T follicular helper cell (primary cell): ENCODE data around the gene PIGN.
"Not testable (repeated sequence)": the region's sequence is repeated elsewhere in the genome, so short reads cannot be mapped to it uniquely, and the experiment has no call there.

Experiments
- DNase-seq: peaks from one replicate; pipeline ENCODE4 v3.0.0-alpha.2; 2020; ENCODE audit warnings: low read depth

The PIGN gene

DNA sequence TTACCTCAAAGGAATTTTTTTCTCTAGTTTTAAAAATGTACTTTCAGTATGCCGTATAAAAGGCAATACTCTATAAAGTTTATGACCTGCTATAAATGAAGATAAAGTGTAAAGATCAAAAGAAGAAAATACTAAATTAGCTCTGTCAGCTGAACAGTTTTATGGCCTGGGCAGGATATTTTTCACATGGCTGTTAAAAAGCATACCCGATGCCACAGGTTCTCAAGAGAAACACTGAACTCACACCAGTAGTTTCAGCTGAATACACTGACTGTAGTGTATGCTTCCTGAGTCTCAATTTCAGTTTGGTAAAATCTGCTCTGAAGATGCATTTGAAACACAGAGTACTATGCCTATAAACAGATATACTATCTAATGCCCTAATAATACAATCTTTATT lies 126.0 kb downstream of the PIGN start:
- DNase-seq: no peak

DNA sequence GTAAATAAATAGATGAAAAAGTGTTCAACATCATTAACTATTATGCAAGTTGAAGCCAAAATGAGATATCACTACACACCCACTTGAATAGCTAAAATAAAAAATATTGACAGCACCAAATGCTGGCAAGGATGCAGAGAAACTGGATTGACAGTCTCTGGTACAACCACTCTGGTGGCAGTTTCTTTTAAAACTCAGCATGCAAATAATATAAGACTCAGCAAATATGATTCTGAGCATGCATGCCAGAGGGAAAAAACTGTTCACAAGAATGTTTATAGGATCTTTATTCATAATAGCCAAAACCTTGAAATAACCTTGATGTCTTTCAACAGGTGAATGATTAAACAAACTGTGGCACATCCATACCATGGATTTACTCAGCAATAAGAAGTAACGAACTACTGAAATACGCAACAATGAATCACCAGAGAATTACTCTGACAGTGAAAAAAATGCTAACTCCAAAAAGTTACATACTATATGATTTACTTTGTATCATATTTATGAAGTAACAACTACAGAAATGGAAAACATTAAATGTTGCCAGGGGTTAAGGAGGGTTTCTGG lies 131.8 kb downstream of the PIGN start:
- DNase-seq: no peak

DNA sequence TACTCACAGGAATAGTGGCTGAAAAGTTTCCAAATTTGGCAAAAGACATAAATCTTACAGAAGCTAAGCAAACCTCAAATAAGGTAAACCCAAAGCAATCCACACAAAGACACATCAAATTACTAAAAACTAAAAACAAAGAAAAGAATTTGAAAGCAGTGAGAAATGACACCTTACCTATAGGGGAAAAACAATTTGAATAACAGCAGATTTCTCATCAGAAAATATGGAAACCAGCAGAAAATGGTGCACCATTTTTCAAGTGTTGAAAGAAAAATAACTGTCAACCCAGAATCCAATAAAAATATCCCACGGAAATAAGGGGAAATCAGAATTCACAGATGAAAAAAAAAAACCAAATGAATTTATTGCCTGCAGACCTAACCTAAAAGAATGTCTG lies 138.6 kb downstream of the PIGN start:
- no peak for DNase-seq

DNA sequence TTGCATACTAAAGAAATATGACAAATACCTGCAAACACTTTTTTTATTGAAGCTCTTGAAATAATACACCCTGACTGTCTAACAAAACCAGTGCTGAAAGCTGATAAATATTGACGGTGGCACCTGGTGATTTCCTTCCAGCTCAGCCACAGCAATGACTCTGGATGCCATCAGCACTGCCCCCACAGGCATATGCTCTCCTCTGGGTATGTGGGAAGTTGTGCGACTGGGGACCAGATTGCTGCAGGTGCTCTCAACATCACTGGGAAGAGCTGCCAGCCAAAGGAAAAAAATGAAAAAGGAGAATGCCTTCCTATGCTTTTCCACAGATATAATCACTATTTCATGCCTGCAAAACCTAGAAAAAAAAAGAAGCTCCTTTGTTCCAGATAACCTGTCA lies 141.5 kb downstream of the PIGN start:
- DNase-seq: no peak

DNA sequence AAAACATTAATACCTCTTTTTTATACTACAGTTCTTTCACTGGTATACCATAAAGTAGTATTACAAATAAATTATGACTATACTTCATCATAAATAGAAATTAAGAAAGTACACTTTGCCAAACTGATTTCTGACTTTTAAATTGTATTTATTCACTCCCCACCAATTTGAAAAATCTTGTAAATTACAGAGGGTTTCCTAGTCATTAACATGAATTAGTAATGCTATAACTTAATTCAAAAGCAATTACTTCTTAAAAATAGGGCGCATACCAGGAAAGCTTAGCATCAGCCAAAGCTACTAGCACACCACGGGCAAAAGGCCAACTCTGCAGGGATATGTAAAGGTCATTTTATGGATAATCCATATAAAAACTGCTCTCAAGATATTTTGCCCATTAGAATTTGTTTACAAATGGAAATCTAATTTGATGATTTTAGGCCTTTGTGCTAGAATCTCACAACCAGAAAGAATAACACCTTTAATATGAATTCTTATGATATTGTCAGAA lies 142.3 kb downstream of the PIGN start:
- DNase-seq: no peak

DNA sequence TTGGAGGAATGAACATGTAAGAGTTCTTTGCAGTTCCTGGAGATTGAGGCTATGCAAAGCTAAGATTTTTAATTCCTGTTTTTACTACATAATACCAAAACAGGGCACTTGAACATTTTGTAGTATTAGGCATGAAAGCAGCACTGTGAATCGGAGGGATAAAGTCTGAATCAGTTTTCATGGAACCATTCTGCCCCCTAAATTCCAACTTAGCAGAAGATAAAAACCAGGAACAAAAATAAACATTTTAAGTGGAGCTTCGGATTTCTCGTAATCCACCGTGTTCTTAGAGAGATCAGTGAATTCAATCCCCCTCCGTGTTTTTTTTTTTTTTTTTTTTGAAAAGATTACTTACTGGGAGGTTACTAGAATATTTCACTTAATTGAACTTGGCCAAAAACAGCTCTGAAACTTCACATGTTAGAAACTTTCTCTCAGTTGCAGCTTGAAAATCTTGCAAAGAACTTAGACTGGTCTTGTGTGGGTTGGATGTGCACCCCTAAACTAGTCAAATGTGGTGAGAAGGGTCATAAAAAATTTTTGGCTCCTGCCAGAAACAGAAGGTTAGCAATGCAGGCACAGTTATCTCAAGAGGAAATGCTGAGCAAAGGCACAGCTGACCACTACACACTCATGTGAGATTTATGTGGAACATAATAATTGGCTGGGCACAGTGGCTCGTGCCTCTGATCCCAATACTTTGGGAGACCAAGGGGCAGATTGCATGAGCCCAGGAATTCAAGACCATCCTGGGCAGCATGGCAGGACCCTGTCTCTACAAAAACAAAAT lies 148.7 kb downstream of the PIGN start:
- DNase-seq: no peak

DNA sequence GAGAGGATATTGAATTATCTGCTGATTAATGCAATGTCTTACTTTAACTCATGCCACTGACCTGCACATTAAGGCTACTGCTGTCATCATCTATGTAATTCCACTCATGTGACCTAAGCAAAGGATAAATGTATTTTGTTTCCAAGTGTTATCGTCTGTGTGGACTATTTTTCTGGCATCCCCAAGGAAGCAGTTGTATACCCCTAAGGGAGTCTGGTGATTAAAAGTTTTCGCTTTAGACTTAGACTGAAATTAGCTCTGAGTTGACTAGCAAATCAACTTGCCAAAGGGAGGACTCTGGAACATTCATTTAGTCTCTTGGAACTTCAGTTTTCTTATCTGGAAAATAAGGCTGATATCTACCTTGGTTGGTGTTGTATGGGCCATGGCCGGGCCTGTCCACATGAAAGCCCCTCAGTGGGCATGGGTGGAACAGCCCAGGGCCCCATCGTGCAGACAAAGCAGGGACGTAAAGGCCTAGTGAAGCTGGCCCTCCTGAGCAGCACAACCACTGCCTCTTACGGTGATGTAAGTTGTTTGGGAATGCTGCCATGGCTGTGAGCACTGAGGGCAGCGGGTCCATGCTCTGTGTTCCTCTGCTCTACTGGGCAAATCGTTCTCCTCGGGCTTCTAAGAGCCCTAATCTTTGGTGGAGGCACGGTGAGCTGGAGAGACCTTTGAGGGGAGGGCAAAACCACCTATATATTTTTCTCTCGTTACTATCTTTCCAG lies 149.7 kb downstream of the PIGN start:
- no peak for DNase-seq

DNA sequence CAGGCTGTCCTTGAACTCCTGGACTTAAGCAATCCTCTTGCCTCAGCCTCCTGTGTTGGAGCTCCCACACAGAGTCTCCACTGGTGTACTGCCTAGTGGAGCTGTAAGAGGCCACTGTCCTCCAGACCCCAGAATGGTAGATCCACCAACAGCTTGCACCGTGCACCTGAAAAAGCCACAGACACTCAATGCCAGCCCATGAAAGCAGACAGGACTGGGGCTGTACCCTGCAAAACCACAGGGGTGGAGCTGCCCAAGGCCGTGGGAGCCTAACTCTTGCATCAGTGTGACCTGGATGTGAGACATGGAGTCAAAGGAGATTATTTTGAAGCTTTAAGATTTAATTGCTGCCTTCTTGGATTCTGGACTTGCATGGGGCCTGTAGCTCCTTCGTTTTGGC lies 152.6 kb downstream of the PIGN start:
- DNase-seq: not testable (repeated sequence)

DNA sequence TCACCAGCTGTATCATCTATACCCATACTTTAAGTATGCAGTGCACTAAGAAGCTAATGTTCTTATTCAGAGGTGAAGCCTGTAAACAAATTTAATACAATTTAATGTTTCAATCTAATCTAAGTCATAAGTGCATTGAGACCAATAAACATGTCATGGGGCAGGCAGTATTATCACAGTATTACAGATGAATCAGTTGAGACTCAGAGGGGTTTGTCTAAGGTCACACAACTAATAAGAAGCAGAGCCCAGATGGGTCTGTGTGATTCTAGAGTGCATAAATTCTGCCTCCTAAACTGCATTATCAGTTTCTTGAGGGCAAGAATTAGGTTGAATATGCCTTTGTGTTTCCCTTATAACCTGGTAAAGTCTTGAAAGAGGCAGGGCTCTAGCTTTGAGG lies 153.1 kb downstream of the PIGN start:
- DNase-seq: no peak

DNA sequence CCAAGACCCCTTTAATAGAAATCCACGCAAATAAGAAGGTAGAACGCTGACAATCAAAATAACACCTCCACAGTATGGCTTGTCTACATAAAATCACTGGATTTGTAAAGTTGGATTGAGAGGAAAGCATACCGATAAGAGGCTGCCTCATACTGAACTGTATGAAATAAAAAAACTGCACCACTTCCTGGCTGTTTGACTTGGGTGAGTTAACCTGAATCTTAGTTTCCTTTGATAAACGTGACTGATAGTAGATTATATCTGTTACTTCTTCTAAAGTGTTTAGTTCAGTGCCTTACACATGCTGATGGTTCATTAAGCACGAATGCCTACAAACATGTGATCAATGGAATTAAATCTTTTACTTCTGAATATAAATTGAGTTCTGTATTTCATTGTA lies 153.6 kb downstream of the PIGN start:
- no peak for DNase-seq

DNA sequence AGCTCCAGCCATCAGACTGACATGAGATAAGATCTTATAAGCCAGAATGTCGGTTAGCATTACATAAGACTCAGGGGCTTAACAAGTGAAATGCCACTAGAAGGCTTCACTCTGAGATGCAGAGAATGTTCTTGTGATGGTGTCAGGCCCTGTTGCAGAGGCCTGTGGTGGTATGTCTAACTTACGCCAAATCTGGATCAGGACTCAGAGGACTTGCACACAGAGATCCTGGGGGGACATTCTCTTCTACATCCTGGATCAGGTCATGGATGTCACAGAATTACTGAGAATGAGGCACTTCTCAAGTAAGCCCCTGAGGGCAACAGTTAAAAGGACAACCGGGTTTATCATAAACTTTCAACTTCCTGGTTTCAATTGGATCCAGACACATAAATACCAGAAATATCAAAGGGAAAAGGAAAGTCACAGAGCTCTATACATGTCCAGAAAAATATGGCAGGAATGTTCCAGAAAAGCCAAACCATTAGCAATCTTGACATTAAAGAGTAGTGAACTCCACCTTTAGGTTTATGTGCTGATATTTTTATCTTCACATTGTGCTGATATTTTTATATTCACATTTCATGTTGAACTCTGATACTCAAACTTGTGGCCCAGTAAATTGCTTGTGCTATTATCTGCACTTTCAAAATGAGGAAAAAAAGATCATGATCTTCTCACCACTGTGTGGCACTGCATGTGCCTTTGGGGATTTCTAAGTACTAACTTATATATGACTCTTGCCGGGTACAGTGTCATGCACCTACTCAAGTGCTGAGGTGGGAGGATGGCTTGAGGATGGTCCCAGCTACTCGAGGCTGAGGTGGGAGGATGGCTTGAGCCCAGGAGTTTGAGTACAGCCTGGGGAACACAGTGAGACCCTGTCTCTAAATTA lies 156.5 kb downstream of the PIGN start:
- DNase-seq: no peak

DNA sequence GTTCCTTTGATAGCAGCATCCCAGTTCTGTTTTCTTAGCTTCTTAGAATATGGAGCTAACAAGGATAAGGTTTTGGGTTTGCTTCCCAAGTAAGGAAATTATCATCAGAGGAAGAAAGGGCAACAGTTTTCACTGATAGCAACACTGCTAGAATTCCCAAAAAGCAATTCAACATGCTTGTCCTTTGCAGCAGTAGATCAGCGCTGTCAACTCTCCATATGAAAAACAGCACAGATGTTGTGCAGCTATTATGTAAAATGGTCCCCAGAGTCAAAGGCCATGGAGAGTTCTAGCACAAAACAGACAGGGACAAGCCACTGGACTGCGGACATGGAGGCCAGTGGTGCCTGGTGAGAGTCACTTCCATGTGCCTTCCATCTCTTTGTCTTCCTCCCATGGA lies 158.1 kb downstream of the PIGN start:
- no peak for DNase-seq

DNA sequence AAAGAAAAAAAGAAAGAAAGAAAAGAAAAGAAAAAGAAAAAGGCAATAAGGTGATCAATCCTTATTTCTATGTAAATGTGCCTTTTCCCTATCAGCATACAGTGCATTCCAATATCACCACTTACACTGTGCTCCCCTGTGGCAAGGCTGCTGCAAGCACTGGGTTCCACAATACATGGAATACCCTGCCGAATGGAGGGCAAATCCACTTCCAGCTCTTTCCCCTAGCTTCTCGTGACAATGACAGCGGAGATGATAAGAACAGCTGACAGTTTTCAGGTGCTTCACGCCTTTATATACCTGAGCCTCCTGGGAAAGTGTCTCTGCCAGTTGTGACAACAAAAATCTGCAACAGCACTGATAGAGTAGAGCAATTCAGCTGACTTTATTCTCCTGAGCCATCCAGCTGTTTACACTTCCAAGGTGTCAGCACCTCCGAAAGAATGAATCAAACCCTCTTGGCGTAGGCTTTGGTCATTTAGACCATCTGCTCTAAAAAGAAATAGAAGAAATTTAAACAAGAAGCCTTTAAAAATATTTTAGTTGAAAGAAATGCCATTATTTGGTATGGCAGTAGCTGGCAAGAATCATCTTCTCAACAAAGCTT lies 158.8 kb downstream of the PIGN start:
- DNase-seq: no peak

DNA sequence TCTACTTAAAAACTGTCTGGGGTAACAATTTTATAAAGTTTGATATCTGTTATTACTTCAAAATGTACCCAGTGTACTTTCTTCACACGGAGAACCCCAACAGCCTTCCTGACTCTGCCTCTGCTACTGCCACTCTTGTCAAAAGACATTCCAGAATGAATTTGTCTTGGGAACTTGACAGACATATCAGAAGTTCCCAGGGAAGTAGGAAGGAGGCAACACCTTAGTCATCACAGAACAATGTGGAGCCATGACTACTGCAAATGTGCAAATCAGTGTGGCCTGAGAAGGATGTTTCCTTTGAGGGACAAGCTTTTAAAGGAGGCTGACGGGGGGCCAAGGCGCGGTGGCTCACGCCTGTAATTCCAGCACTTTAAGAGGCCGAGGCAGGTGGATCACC lies 160.3 kb downstream of the PIGN start:
- DNase-seq: no peak

DNA sequence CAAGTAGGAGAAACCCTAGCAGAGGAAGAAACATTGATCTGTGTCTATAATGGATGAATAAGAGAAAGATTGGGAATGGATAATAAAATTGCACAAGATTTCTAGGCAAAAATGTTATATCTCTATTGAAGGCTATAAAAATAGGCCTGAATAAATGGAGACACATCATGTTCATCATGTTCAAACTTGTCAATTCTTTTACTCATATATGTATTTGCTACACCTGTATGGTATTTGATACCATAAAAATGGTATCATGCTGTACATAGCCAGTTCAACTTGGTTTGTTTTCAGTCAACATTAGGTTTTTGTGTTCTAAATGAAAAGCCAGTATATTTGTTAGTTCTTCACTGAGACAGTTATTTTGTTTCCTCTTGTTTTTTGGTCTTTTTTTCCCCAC lies 161.9 kb downstream of the PIGN start:
- DNase-seq: no peak

DNA sequence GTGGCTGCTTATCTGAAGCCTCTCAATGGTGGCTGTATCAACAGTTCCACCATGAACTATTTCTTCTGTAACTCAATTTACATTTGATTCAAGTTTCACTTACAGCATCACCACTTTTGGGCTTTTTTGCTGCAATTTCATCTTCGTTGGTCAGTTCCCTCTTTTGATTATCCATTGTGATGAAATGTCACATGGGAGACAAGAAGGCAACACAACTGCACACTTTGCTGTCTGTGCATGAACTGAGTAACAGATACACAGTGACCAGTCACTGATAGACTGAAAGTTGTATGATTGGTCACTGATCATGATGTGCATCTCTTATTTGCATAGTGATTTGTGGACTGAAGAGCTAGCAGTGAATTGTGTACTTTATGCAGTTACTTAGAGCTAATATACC lies 163.3 kb downstream of the PIGN start:
- DNase-seq: no peak

DNA sequence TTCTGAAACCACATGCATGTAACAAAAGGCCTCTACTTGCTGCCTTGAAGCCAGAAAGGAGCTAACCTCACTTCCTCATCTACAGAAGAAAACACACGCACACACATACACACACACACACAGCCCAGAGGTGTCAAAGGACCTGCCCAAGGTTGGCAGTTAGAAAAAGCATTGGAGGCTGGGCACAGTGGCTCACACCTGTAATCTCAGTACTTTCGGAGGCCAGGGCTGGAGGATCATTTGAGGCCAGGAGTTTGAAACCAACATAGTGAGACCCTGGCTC lies 168.2 kb downstream of the PIGN start:
- DNase-seq: no peak

DNA sequence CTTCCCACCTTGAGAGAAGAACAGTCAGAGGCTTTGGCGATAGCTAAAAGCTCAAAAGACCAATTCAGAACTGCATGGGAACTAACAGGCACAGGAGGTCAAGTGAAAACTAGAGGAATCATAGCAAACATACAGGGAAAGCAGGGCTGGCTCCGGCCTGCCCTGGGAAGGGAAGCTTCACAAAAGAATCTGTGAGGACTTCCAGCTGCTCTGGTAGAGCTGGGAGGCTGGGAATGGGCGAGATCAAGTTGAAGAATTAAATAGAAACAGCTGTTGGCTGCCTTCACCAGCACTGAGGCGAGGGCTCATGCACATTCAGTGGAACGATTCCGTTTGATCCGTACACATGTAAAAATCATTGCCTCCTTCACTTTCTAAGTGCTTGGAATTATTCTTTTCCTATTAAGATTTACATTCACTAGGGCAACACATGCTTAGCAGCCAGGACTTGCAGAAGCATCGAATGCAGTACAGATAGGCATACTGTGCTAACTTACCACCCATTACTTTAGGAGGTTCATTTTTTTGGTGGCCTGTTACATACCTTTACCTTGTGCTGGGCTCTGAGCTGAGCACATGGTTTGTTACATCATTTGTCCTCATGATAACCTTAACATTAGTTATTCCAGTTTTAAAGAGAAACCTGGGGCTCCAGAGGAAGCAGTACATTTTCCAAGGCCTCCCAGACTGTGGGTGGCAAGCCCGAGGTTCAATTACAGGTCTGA lies 168.7 kb downstream of the PIGN start:
- no peak for DNase-seq

DNA sequence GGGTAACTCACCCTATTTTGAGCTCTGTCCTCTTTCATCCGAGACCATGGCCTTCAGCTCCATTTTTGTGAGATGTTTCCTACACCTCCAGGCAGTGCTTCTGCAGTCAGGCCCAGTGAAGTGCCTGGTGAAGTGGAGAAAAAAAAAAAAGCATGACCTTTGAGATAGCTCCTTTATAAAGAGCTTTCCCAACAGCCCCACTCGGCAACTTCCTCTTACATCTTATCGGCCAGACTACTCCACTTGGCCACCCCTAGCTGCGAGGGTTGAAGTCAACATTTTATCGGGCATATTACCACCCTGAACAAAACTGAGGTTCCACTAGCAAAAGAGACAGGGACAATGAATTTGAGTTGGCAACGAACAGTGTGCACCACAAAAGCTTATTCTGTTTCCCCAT lies 169.2 kb downstream of the PIGN start:
- DNase-seq: no peak

DNA sequence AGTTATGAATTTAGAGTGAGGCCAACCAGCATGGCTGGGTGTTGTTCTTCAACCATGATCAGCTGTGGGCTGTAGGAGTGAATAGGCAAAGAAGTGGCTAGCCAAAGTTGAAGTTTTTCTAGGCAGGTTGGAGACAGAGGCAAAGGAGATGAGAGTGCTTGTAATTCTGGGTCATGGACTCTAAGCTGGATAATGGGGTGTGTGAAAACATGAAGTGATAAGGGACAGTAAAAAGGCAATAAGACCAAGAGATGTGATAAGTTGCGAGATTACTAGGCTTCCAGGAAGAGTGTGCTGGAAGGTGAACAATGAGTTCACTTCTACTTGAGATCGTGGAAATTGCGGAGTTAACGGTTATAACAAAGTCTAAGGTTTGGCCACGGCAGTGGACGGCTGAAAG lies 175.4 kb downstream of the PIGN start:
- no peak for DNase-seq

DNA sequence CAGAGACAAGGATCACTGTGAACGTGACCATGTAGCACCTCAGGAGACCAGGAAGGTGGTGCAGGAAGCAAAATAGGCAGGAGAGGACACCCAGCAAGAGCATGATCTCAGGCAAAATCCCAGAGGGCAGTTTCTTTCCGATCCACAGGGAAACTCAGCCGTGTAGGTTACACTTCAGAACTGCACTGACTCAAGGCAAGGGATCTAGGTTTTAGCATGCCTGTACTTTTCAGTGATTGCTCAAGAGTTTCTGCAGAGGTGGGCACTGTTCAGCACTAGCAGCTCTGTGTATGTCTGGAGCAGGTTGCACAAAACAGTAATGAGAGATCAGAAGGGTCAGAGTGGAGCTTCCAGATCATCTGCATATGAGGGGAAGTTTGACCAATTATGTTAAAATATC lies 177.3 kb downstream of the PIGN start:
- no peak for DNase-seq
